T1000 (cell line): ENCODE data around the gene TSKU.
"Not testable (repeated sequence)": the region's sequence is repeated elsewhere in the genome, so short reads cannot be mapped to it uniquely, and the experiment has no call there.

ENCODE experiments used
- DNase-seq: peaks from one replicate; lab custom pipeline; 2025; ENCODE audit warnings: mixed read lengths; lab: John Stamatoyannopoulos, UW

Gene TSKU

DNA sequence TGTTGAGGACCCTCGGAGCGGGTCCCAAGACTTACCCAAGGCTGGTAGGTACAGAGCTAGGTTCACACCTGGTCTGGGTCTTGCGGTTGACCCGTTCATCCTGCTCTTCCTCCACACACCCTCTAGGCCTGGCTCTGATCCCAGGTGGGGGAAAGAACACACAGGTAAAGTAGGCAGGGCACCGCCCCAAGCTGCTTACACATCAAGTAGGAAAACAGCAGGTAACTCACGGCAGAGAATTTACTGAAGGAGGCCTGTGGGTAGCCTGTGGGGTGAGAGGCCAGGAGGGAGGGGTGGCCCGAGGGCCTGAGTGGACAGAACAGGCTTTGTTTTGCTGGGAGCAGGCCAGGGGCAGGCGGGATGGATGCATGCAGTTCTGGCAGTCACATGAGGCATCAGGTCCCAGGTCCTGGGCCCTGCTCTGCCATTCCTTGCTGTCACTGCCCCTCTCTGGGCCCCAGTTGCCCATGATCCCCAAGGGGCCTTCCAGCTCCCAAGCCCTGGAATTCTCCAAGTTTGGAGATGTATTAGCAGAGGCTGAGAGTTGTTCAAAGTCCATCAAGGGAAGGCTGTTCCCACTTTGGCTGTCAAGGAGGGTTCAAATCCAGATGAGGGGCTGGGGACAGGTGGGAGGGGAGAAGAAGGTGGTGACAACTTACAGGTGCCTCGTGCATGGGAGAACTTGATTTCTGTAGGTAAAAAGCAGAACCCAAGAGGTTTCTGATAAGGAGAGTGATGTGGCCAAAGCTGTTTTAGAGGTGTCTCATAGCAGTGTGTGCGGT lies 5.7 kb downstream of the TSKU start:
- no peak for DNase-seq

DNA sequence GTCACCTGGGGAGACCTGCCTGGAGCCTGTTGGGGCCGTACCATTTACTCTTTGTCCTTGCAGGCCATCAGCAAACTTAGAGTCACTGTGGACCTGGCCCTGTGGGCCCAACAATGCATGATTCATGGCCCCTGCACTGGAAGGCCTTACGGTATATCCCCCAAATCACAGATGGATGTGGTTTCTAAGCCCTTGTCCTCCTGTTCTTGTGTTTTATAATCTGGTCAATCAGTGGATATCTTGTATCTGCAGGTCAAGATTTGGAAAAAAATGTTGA lies 6.2 kb downstream of the TSKU start:
- no peak for DNase-seq

DNA sequence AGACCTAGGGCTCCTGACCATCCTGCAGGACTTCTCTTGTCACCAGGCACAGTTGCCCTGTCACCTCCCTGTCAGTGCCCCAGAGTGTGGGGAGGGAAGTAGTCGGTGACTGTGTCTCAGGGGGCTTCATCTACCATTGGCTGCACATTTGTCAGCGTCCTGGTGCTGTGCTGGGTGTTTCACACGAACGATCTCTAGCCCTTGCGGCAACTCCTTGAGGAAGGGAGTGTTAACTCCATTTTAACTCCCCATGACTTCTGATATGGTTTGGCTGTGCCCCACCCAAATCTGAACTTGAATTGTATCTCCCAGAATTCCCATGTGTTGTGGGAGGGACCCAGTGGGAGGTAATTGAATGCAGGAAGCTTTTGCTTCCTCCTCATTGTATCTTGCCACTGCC lies 7.1 kb downstream of the TSKU start:
- no peak for DNase-seq

DNA sequence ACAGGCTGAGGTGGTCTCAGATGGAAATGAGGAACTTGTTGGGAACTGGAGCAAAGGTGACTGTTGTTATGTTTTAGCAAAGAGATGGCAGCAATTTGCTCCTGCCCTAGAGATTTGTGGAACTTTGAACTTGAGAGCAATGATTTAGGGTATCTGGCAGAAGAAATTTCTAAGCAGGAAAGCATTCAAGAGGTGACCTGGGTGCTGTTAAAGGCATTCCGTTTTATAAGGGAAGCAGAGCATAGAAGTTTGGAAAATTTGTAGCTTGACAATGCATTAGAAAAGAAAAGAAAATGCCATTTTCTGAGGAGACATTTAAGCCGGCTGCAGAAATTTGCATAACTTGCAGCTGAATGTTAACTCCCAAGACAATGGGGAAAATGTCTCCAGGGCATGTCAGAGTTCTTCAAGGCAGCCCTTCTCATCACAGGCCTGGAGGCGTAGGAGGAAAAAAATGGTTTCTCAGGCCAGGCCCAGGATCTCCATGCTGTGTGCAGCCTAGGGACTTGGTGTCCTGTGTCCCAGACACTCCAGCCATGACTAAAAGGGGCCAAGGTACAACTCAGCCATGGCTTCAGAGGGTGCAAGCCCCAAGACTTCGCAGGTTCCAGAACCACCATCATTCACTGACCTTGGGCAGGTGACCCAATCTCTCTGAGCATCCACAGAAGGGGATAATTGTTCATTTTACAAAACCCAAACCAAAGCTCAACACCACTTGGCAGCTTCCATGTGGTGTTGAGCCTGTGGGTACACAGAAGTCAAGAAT lies 8.0 kb downstream of the TSKU start:
- not testable (repeated sequence) for DNase-seq

DNA sequence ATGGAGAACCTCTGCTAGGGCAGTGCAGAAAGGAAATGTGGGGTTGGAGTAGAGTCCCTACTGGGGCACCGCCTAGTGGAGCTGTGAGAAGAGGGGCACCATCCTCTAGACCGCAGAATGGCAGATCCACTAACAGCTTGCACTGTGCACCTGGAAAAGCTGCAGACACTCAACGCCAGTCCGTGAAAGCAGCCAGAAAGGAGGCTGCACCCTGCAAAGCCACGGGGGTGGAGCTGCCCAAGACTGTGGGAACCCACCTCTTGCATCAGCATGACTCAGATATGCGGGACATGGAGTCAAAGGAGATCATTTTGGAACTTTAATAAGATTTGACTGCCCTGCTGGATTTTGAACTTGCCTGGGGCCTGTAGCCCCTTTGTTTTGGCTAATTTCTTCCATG lies 8.7 kb downstream of the TSKU start:
- DNase-seq, result peak; percentile 9

DNA sequence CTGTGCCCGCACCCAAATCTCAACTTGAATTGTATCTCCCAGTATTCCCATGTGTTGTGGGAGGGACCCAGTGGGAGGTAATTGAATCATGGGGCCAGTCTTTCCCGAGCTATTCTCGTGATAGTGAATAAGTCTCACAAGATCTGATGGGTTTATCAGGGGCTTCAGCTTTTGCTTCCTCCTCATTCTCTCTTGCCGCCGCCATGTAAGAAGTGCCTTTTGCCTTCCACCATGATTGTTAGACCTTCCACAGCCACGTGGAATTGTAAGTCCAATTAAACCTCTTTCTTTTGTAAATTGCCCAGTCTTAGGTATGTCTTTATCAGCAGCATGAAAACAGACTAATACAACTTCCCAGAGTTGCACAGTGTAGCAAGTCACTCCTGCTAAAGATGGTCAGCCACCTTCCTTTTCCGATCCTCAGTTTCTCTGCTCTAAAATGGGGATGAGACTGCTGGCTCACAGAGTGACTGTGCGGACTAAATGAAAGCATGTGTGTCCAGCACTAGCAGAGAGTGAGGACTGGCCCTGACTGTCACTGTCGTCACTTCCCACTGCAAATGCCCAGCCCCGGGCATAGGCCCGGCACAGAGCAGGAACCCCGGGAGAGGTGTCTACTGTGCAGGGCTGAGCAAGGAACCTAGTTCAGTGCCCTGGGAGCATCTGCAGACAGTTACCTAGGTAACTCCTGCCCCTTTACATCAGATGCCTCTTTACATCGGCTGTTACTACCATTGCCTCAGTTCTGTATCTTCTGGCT lies 9.5 kb downstream of the TSKU start:
- no peak for DNase-seq

DNA sequence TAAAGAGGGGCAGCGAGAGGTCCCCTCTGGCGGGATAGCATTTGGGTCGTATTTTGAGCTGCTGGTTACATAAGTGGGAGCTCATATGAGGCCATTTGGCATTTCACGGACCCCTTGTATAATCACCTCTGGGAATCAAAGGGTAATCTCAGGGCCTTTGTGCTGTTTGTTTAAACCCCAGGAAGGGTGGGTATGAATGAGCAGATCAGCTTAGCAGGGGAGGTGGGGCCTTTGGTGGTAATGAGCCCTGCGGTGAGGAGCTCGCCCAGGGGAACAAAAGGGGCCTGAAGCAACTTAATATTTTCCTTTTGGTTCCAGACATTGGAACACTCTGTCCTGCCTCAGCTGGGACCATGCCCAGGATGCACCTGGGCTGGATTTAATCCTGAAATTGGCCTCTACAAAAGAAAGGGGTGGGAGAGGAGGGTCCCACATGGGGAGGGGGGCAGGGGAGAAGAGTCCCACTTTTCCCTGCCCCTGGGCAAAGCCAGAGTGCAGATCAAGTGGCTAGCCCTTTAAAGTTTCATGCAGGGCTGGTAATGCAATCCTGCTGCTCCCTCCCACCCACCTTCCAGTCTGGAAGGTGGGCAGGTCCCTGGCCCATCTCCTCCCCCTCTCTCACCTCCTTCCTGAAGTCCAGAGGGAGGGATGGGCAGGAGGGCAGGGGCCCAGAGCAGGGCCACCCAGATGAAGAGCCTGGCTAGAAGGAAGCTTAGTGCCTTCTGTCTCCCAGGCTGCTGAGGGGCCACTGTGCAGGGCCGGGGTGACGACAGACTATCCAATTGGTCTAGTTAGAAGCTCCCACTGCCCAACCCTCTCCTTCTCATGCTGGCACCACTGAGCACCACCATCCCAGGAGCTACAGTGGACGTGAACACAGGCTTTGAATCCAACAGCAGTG lies 10.5 kb downstream of the TSKU start:
- DNase-seq, result no peak

DNA sequence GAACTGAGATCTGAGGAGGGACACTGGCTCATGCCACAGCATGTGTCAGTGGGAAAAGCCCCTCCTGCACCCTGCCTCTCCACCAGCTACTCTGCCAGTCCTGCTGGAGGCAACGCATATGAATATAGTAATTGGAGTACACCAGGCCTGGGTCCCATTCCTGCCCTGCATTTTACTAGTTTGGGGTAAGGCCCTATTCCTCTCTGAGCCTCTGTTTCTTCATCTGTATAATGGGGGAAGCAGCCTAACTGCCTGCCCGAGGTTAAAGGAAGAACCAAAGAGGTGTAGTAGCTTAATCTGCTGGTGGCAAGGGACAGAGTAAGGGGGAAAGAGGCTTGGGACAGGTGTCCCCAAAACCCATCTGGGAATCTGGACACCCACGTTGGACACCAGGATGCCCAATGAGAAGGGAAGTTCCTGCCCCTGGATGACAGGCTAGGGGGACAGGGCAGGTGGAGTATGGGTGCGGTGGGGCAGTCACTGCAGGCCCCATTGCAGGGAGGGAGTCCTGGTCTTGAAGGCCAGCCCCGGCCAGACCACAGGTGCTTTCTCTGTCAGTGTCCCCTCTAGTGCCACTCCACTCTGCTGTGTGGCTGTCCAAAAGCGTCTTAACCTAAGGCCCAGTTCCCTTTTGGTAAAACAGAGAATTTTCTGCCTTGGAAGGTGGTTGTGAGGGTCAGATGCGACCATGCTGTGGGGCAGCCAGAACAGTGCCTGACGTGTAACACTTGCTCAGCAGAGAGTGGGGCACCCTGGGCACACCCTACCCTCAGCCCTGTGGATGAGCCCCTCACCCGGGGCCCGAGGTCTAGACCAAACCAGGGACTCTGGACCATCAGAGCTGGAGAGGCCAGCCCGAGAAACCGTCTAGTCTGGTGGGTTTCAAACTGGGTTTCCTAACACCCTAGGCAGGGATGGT lies 11.5 kb downstream of the TSKU start:
- DNase-seq, result no peak

DNA sequence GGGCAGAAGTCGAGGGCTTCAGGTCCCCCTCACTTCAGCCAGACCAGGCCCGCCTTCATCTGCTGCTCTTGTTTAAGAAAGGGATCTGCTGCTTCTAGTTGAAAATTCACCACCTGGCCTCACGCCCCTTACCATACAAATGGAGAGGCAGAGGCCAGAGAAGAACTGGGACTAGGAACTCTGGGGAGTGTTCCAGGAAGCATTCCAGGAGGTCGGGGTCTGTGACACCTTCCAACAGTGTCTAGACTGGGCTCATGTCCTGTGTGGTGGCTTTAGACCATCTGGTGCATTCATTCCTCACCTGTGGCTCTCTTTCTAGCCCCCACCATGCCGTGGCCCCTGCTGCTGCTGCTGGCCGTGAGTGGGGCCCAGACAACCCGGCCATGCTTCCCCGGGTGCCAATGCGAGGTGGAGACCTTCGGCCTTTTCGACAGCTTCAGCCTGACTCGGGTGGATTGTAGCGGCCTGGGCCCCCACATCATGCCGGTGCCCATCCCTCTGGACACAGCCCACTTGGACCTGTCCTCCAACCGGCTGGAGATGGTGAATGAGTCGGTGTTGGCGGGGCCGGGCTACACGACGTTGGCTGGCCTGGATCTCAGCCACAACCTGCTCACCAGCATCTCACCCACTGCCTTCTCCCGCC lies 12.3 kb downstream of the TSKU start:
- no peak for DNase-seq

DNA sequence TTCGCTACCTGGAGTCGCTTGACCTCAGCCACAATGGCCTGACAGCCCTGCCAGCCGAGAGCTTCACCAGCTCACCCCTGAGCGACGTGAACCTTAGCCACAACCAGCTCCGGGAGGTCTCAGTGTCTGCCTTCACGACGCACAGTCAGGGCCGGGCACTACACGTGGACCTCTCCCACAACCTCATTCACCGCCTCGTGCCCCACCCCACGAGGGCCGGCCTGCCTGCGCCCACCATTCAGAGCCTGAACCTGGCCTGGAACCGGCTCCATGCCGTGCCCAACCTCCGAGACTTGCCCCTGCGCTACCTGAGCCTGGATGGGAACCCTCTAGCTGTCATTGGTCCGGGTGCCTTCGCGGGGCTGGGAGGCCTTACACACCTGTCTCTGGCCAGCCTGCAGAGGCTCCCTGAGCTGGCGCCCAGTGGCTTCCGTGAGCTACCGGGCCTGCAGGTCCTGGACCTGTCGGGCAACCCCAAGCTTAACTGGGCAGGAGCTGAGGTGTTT lies 12.8 kb downstream of the TSKU start:
- DNase-seq, result no peak

DNA sequence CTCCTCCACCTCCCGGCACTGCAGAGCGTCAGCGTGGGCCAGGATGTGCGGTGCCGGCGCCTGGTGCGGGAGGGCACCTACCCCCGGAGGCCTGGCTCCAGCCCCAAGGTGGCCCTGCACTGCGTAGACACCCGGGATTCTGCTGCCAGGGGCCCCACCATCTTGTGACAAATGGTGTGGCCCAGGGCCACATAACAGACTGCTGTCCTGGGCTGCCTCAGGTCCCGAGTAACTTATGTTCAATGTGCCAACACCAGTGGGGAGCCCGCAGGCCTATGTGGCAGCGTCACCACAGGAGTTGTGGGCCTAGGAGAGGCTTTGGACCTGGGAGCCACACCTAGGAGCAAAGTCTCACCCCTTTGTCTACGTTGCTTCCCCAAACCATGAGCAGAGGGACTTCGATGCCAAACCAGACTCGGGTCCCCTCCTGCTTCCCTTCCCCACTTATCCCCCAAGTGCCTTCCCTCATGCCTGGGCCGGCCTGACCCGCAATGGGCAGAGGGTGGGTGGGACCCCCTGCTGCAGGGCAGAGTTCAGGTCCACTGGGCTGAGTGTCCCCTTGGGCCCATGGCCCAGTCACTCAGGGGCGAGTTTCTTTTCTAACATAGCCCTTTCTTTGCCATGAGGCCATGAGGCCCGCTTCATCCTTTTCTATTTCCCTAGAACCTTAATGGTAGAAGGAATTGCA lies 13.5 kb downstream of the TSKU start:
- DNase-seq, result no peak

DNA sequence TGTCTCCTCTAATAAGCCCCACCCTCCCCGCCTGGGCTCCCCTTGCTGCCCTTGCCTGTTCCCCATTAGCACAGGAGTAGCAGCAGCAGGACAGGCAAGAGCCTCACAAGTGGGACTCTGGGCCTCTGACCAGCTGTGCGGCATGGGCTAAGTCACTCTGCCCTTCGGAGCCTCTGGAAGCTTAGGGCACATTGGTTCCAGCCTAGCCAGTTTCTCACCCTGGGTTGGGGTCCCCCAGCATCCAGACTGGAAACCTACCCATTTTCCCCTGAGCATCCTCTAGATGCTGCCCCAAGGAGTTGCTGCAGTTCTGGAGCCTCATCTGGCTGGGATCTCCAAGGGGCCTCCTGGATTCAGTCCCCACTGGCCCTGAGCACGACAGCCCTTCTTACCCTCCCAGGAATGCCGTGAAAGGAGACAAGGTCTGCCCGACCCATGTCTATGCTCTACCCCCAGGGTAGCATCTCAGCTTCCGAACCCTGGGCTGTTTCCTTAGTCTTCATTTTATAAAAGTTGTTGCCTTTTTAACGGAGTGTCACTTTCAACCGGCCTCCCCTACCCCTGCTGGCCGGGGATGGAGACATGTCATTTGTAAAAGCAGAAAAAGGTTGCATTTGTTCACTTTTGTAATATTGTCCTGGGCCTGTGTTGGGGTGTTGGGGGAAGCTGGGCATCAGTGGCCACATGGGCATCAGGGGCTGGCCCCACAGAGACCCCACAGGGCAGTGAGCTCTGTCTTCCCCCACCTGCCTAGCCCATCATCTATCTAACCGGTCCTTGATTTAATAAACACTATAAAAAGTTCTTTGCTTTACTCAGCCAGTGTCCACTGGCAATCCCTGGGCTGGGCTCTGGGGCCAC lies 14.4 kb downstream of the TSKU start:
- DNase-seq, result no peak

DNA sequence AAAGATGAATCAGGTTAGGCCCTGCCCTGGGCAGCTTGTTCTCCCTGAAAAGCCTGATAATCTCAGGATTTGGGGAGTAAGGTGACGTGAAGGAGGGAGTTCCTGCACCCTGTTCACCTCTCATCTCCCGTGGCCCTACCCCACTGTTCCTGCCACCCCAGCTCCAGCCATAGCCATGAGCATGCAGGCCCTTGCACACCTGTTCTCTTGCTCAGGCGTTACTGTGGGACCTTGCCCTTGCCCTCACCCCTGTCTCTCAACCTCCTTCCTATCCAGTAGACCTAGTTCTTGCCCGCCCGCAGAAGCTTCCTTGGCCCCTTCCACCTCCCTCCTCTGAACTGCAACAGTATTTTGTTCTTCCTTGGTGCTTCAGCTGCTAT lies 15.0 kb downstream of the TSKU start:
- DNase-seq, result no peak

DNA sequence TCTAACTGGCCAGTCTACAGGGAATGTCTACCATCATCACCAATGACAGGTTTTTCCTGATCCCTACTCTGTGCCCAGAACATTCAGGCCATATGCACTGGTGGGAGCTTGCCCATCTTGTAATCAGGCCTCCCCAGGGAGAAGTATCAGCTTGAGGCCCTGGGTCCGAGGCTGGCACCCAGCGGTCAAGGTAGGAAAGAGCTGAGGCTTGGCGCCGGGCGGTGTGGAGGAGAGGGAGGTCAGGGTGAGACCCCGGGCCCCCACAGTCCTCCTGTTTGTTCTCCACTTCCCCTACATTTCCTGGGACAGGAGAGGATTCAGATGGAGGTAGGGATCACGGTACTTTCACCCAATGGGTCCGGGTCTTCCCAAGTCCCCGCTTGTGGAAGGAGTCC lies 15.5 kb downstream of the TSKU start:
- DNase-seq, result no peak

DNA sequence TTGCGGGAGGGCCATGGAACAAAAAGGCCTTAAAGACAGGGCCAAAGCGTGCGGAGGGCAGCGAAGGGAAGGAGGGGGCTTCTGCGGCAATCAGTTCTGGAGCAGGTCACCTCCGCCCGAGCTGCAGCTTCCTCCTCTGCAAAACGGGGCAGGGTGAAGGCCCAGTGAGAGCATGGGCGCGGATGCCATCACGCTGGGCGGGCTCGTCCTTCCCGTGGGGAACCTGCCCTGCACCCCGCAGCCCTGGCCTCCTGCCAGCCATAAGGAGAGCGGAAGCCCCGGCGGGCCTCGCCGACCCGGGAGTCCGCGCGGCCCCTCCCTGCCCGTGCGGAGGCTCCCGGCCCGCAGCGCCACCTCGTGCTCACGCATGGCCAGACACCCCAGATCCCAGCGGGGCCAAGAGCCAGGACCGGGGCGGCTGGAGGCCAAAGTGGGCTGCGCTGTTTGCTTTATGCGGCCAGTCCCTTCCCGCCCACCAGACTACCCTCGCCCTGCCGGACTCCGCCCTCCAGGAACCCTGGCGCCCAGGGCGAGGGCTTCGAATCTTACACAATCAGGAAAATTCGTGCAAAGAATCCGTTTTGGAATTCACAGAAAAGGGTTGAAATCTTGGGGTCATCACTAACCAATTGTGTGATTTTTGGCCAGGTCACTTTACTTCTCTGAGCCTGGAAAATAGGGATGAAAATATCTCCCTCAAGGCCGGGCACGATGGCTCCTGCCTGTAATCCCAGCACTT lies 16.1 kb downstream of the TSKU start:
- no peak for DNase-seq

DNA sequence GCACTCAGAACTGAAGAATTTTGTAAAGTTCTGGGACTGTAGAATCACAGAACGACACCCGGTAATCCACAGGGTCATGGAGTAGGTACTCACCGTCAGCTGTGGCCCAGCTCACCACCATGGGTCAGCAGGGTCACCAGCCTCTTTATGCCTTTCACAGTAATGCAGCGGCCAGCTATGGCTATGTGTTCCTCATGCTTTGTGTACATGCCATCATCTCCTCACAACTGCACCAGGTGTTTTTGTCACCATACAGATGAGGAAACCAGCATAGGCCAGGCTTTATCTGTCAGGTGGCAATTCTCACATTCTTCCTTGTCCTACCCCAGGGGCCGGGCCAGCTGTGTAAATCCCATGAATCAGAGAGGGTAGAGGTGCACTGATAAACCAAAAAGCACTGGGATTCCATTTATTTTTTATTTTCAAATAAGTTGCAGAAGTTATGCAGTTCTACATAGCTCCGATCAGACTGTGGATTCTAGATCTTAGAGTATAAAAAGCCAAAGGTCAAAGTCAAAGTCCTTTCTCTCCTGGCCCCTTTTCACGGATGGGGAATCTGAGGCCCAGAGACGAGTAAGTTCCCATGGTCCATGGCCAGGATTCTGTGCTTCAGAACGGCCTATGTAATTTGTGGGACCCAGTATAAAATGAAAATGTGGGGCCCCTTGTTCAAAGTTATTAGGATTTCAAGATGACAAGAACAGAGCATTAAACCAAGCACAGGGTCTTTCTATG lies 17.5 kb downstream of the TSKU start:
- DNase-seq, result no peak

DNA sequence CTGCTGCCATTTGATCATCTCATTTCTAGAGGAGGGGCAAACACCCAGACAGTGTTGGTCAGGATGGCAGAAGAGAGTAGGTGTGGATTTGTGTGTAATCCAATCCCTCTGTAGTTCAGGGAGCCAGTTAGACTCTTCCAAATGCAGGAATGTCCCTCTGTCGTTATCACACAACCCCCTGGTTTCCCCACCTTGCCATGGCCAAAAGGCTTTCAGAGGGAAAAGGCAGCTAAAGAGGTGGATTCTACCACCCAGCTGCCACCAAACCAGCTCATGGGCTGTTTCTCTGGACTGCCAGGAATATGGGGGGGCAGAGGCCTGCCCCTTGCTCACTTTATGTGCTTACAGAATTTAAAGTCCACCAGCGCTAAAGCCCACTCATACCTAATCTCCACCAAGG lies 18.1 kb downstream of the TSKU start:
- DNase-seq, result no peak
